OCI-LY3 (cell line): Measurements from ENCODE around the gene CCDC28B.

ENCODE experiments used
- H2AFZ ChIP-seq: fragments of 200-600, 300-600 bp; shearing (Covaris generic); 2 replicates; pipeline ENCODE4 v1.6.0; 2014; ENCODE audit warnings: antibody characterized with exemption, low read depth, low read length
- H3K27ac ChIP-seq: fragments of 200-600, 300-600 bp; sonication (generic); 2 replicates; pipeline ENCODE4 v1.5.1; 2014; ENCODE audit warnings: mild to moderate bottlenecking, low read length, moderate library complexity, mixed read lengths
- H3K27me3 ChIP-seq: fragments of 200-600, 300-600 bp; sonication (generic); 2 replicates; pipeline ENCODE4 v1.6.1; 2014; ENCODE audit warnings: low read depth, low read length, mixed read lengths
- H3K36me3 ChIP-seq: fragments of 200-600, 300-600 bp; sonication (generic); replicated peaks from 2 replicates; pipeline ENCODE3; 2014; ENCODE audit warnings: low read depth, low read length, mixed read lengths
- H3K4me1 ChIP-seq: fragments of 300-600, 200-600 bp; sonication (generic); 2 replicates; pipeline ENCODE4 v1.6.1; 2014; ENCODE audit warnings: low read length, mixed read lengths
- H3K4me2 ChIP-seq: fragments of 200-600, 300-600 bp; sonication (generic); 2 replicates; pipeline ENCODE4 v1.6.1; 2014; ENCODE audit warnings: low read length, mixed read lengths
- H3K4me3 ChIP-seq: fragments of 300-600, 200-600 bp; sonication (generic); 2 replicates; pipeline ENCODE4 v1.5.1; 2014; ENCODE audit warnings: antibody characterized with exemption, mild to moderate bottlenecking, low read length, moderate library complexity
- H3K79me2 ChIP-seq: fragments of 300-600, 200-600 bp; shearing (Covaris generic); 2 replicates; pipeline ENCODE4 v1.6.1; 2014; ENCODE audit warnings: mild to moderate bottlenecking, low read length, mixed read lengths
- H3K9ac ChIP-seq: fragments of 300-600, 200-600 bp; shearing (Covaris generic); 2 replicates; pipeline ENCODE4 v1.6.0; 2014; ENCODE audit warnings: mild to moderate bottlenecking, low read length, moderate library complexity
- H3K9me3 ChIP-seq: fragments of 200-600, 300-600 bp; shearing (Covaris generic); 2 replicates; pipeline ENCODE4 v1.6.1; 2014; ENCODE audit warnings: low read length, mixed read lengths; ENCODE audit not compliant: insufficient read depth
- H4K20me1 ChIP-seq: fragments of 200-600, 300-600 bp; sonication (generic); 2 replicates; pipeline ENCODE4 v1.6.1; 2016; ENCODE audit warnings: low read length, mixed read lengths; ENCODE audit not compliant: insufficient read depth
- EZH2phosphoT487 ChIP-seq: fragments of 200-600 bp; shearing (Covaris generic); IDR thresholded peaks from 2 replicates; pipeline ENCODE4 v1.6.1; 2018; ENCODE audit warnings: antibody characterized with exemption, mixed run types, low read depth
- TF ChIP-seq, protein P1 (sequence below): fragments of 200-600, 300-600 bp; sonication (generic); IDR thresholded peaks from 2 replicates; pipeline ENCODE4 v1.5.1; 2014; ENCODE audit warnings: antibody characterized with exemption, low read length, low read depth

Gene CCDC28B

DNA sequence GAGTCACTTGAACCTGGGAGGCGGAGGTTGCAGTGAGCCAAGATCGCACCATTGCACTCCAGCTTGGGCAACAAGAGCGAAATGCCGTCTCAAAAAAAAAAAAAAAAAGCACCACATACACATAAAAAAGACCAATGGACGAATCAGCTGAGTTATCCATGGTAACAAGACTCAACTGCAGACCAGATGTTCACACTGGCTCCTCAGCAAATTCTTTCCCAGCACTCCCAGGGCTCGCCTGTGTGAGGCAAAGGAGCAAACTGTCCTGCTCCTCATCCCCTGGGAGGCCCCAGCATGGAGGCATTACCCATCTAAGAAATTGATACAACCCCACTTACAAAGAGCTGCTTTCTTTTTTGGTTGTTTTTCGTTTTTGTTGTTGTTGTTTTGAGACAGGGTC, 18.6 kb downstream of the CCDC28B start:
- H3K27me3 ChIP-seq, result no peaks in the 10 kb centered on the region
- no peak for TF ChIP-seq EZH2phosphoT487
- TF ChIP-seq, protein P1, sequence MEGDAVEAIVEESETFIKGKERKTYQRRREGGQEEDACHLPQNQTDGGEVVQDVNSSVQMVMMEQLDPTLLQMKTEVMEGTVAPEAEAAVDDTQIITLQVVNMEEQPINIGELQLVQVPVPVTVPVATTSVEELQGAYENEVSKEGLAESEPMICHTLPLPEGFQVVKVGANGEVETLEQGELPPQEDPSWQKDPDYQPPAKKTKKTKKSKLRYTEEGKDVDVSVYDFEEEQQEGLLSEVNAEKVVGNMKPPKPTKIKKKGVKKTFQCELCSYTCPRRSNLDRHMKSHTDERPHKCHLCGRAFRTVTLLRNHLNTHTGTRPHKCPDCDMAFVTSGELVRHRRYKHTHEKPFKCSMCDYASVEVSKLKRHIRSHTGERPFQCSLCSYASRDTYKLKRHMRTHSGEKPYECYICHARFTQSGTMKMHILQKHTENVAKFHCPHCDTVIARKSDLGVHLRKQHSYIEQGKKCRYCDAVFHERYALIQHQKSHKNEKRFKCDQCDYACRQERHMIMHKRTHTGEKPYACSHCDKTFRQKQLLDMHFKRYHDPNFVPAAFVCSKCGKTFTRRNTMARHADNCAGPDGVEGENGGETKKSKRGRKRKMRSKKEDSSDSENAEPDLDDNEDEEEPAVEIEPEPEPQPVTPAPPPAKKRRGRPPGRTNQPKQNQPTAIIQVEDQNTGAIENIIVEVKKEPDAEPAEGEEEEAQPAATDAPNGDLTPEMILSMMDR, result no peak
- peaks cover 18% of the 10 kb centered on the region for H3K79me2 ChIP-seq
- no peak overlapping the region for H3K27ac ChIP-seq
- no peaks in the 10 kb centered on the region for H3K36me3 ChIP-seq
- H3K4me3 ChIP-seq, result no peak overlapping the region
- H2AFZ ChIP-seq, result no peak overlapping the region
- H3K9me3 ChIP-seq, result no peaks in the 10 kb centered on the region
- H3K4me1 ChIP-seq, result peaks cover 11% of the 10 kb centered on the region
- no peaks in the 10 kb centered on the region for H4K20me1 ChIP-seq
- no peak overlapping the region for H3K9ac ChIP-seq
- no peak overlapping the region for H3K4me2 ChIP-seq

DNA sequence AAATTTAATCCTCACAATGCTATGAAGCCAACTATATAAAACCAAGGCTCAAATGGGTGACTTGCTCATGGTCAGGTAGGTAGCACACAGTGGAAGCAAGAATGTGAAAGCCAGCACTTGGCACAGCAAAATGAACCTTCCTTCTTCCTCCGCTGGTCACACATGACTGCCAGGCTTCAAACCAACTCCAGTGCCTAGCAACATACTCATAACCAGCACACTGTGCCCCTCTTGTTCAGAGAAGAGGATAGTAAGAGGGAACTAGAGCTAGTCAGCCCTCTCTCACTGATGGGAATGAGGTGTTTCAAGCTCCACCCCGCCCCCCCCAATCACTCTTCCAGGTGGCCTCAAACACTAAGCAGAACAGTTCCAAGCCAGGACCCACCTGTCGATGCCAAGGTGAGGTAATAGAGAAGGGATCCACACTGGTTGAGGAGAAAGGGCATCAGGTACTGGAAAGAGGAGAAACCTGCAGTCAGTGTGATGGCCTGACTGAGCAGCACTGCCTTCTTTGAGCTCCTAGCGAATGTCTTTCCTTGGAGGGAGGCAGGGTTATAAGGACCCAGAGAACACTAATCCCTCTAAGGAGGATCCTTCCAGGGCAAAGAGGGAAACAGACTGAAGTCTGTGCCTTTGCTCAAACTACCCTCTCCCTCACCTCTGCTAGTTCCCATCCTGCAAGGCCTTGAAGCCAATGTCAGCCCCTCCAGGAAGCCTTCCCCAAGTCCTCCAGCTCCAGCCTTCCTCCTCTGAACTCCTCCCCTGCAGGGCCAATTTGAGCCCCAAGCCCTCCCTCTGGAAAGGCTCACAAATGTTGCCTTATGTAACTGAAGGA, 20.6 kb downstream of the CCDC28B start:
- Histone ChIP-seq H3K27ac (no peak overlapping the region), H3K27me3 (no peaks in the 10 kb centered on the region), H3K4me1 (peaks cover 11% of the 10 kb centered on the region), H4K20me1 (no peaks in the 10 kb centered on the region), H3K79me2 (peaks cover 21% of the 10 kb centered on the region), H3K36me3 (no peaks in the 10 kb centered on the region), H3K9me3 (no peaks in the 10 kb centered on the region), H2AFZ (no peak overlapping the region), H3K9ac (peak overlapping the region; percentile 88), H3K4me3 (peak overlapping the region; percentile 87), H3K4me2 (peak overlapping the region; percentile 91)
- TF ChIP-seq EZH2phosphoT487, result no peak
- TF ChIP-seq, protein P1, result no peak

DNA sequence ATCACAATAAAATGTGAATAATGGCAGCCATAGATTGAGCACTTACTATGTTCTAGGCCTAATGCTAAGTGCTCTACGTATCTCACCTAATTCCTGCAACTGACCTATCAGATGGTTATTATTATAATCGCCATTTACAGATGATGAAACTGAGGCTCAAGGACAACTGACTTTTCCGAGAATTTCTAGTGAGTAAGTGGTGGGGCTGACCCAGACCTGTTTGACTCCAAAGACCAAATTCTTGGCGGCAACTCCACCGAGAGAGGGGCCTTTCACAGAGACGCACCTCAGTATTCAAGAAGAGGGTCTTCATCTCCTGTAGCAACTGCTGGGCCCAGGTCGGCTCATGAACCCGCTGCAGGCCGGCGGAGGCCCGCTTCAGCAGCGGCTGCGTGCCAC, 21.2 kb downstream of the CCDC28B start:
- H3K4me3 ChIP-seq, result peak overlapping the region; percentile 87
- H3K4me2 ChIP-seq, result peak overlapping the region; percentile 91
- H3K4me1 ChIP-seq, result peaks cover 11% of the 10 kb centered on the region
- peak overlapping the region; percentile 83 for H2AFZ ChIP-seq
- no peaks in the 10 kb centered on the region for H4K20me1 ChIP-seq
- peaks cover 21% of the 10 kb centered on the region for H3K79me2 ChIP-seq
- TF ChIP-seq, protein P1, result no peak
- no peak for TF ChIP-seq EZH2phosphoT487
- H3K27me3 ChIP-seq, result no peaks in the 10 kb centered on the region
- peak overlapping the region; percentile 88 for H3K9ac ChIP-seq
- no peak overlapping the region for H3K27ac ChIP-seq
- H3K36me3 ChIP-seq, result no peaks in the 10 kb centered on the region
- H3K9me3 ChIP-seq, result no peaks in the 10 kb centered on the region

DNA sequence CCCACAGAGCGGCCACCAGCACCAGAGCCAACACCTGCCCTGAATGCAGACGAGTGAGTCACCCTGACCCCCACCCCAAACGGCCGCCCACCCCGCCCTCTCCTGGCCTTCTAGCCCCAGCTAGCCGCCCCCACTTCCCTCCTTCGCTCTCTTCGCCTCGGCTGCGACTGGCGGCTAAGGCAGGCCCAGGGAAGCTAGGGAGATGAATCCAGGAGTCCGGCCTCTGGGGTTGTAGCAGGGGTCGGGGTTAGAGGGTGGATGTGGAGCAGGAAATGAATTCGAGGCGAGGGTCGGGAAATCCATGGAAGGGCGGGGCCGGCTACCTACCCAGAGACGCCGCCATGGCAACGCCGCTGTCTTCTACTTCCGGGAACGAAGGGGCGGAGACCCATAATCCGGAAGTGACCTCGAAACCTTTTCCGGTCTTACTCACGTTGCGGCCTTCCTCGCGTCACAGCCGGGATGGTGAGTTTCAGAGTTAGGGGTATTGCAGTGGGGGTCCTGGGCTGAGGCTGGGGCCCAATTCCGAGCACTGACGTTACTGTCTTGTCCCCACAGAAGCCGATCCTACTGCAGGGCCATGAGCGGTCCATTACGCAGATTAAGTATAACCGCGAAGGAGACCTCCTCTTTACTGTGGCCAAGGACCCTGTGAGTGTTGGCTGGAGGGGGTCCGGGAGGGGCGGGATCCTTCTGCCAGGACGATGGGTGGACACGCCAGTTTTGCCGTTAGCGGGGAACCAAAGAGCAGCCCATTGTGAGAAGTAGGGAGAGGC, 21.8 kb downstream of the CCDC28B start, which contains the start of the genes EIF3I and TMEM234:
Gene EIF3I, plus strand, starts transcription at position 428 of the 776 bp plus-strand sequence. Its CDS starts 35 bp downstream, at position 463.
Gene TMEM234, minus strand, starts transcription at position 374 of the 776 bp plus-strand sequence. Its CDS starts 31 bp downstream, at position 343.
- no peaks in the 10 kb centered on the region for H3K9me3 ChIP-seq
- peak within 1 kb of the TSS; percentile 91 for H3K4me2 ChIP-seq
- peak within 1 kb of the TSS; percentile 88 for H3K9ac ChIP-seq
- H3K4me3 ChIP-seq, result peak within 1 kb of the TSS; percentile 87
- H3K79me2 ChIP-seq, result peaks cover 21% of the 10 kb centered on the region
- no peaks in the 10 kb centered on the region for H4K20me1 ChIP-seq
- no peaks in the 10 kb centered on the region for H3K27me3 ChIP-seq
- peak within 1 kb of the TSS; percentile 83 for H2AFZ ChIP-seq
- TF ChIP-seq, protein P1, result no peak
- no peak within 1 kb of the TSS; the same call in 1 of the 2 replicates for H3K27ac ChIP-seq
- H3K4me1 ChIP-seq, result peaks cover 11% of the 10 kb centered on the region
- no peaks in the 10 kb centered on the region for H3K36me3 ChIP-seq
